Measurements from ENCODE around the gene F5.
A peak's percentile ranks its signal among the peaks of the same experiment; 100 is the strongest.
"Not testable (repeated sequence)": the region's sequence is repeated elsewhere in the genome, so short reads cannot be mapped to it uniquely, and the experiment has no call there.

The F5 gene

DNA sequence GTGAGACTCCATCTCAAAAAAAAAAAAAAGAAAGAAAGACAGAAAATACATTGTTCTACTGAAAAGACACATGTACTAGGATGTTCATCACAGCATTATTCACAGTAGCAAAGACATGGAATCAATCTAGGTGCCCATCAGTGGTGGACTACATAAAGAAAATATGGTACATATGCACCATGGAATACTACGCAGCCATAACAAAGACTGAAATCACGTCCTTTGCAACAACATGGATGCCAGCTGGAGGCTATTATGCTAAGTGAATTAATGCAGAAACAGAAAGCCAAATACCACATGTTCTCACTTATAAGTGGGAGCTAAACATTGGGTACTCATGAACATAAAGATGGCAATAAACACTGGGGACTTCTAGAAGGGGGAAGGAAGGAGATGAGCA, 51.6 kb downstream of the F5 start:
- DNase-seq: no peak

DNA sequence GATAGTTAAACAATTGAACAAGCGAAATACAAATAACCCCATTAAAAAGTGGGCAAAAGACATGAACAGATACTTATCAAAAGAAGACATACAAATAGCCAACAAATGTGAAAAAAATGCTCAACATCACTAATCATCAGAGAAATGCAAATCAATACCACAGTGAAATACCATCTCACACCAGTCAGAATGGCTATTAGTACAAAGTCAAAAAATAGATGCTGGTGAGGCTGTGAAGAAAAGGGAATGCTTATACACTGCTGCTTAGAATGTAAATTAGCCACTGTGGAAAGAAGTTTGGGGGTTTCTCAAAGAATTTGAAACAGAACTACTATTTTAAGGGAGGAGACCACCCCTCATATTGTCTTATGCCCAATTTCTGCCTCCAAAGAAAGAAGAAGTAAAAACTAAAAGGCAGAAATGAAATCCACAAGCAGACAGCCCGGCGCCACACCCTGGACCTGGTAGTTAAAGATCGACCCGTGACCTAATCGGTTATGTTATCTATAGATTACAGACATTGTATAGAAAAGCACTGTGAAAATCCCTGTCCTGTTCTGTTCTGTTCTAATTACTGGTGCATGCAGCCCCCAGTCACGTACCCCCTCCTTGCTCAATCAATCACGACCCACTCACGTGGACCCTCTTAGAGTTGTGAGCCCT, 52.6 kb downstream of the F5 start:
- not testable (repeated sequence) for DNase-seq

DNA sequence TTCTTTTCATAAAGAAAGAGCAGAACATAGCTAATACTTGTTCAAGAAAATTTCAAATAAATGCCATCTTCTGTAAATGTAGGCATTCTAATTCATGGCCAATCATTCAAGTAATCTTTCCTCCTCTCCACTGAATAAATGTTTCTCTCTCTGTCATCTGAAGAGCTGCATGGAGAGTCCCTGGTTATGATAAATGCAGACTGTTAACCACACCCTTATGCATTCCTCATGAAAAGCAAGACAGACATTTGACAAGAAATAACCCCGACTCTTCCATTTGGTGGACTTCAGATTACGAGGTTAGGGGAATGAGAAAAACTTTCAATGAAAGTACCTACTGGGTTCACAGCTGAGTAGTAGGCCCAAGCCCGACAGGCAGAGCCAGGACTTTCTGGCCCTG, 55.8 kb downstream of the F5 start:
- no peak for DNase-seq

DNA sequence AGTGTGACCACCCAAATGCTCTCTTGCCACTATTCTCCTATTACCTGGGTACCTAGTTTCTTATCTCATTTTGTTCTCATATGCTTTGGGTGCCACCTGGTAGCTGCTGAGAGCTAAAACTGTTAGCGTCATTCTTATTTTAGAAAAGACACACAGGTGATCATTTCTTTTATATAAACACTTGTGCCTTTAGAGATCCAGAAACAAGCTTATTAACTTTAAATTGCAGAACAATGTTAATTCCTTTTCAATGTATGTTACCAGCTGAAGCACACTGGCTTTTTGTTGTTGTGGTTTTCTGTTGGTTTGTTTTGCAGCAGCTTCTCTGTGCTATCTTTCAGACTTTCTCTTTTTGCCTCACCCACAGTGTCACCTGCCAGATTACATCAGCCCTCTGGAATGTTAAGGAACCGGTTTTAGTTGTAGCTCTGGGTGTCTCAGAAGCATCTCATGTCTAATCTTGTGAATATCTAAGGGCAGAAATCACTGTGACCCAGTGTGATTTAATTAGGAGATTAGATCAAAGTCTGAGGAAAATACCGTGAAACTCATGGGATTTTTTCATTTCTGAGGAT, 57.1 kb downstream of the F5 start:
- DNase-seq: peak; percentile 8

DNA sequence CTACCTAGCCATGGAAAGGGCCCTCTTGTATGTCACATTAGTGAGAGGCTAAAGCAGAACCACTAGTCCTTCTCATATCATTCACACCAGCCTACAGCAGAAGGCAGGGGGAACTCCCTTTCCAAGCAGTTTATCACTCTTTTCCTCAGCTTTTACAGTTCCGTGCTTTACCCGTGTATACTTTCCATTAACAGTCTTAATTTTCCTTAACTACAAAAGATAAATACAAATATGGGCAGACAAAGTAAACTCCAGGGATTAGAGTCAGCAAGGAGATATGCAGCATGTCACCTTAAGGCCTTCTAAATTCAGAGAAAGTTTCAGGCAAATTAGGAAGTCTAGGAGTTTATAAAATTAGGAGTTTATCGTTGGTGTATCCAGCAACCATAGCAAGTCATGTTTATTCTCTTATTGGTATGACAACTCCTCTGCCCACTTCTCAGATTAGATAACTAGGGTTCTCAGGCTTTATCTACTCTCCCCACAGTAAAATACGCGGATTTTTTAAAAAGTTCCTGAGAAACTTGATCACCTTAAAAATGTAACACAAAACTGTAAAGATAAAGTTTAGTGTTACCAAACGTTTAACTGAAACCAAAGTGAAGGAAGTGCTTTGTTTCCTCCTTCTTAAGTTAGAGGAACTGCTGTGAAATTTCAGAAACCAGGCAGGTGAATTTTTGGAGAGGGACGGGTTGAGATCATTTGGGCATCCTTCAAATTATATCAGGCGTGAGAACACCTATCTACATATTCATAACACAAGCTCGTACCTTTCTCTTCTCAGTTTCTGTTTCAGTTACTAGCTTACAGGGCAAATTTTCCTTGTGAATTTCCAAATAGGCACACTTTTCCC, 57.8 kb downstream of the F5 start:
- no peak for DNase-seq

DNA sequence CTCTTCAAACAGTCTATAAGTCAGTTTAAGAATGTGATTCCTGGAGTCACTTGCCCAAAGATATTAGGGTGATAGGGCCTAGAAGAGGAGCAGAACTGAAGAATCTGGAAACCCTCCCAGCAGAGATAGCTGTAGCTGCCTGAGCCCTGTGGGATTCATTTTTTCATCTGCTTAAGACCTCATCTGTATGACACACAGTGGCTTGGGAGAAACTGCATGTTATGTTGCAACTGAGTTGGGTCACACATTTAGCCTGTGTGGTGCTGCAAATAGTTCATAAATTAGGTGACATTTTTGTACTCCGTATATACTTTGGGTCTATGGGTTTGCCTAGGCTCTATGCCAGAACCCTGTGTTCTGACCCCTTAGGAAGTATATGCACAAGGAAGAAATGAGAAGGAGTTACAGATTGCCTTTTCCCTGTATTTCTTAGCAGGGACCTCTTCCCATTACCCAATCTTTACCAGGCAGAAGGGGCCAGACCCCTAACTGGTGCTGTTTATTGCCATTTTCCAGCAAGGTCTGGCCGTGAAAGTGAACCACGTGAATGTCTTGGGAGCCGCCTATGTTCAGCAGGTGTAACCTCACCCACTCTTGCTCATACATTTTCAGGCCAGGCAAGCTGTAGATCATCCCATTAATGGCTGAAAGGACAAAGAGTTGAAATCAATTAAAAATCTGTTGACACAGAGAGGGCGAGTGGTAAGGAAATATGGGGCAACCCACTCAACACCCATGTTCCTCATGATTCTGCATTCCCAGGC, 58.6 kb downstream of the F5 start:
- peak; percentile 21 for DNase-seq

DNA sequence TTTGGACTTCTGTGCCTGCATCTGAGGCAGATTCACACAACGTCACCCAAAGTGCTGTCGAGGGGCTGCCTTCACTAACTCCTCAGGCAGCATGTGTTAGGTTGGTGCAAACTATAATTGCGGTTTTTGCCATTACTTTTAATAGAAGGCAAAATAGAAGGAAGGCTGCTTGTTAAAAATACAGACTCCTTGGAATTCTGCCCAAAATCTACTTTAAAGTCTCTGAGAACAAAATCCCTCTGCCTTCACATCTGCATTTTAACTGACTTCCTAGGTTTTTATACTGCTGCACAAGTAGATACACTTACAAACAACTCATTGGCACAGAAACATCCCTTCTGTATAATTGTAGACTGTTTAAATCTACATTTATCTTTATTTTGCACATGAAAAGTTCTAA, 59.3 kb downstream of the F5 start:
- no peak for DNase-seq

DNA sequence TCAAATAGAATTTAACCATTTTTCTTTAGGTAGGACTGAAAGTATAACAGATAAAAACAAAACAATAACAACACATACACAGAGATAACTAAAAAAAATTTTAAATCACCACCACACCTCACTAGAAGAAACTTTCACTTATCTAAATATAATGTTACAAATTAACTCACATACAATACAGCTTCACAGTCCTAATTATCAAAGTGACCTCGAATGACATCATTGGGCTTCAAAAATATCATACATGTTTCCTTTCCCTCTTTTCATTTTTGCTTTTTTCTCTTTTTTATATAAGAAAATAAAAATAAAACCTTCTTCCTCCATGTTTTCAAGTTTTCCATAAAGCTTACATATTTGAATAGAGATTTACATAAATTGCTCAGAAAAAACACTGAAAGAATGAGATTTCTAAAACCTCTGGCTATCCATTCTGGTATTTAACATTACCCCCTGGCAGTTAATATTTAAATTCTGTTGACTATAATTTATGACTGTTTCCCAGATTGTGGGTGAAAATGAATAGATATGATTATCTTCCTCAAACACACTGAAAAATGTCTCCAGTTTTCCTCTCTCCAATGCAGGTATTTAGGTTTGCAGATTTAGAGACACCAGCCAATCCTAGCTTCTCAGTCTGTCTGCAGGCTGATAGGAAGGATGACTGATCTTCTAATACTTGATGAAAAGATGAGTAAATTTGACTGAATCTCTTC, 60.0 kb downstream of the F5 start:
- no peak for DNase-seq

DNA sequence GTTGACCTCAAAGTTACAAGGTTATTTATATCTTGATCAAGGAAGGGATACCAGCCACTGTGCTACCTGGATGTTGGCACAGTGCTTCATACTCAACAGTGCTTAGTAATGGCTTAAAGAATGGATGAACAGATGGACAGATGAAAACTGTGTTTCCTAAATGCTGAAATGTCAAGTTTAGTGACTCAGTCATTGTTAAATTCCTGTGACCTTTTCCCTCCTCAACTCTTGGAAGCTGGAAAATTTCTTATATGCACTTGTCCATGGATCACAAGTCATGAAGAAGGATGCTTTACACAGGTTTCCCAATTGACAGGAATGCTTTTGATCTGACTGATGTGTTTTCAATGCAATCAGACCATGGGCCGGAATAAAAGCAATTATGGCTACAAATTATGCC, 60.9 kb downstream of the F5 start:
- no peak for DNase-seq

DNA sequence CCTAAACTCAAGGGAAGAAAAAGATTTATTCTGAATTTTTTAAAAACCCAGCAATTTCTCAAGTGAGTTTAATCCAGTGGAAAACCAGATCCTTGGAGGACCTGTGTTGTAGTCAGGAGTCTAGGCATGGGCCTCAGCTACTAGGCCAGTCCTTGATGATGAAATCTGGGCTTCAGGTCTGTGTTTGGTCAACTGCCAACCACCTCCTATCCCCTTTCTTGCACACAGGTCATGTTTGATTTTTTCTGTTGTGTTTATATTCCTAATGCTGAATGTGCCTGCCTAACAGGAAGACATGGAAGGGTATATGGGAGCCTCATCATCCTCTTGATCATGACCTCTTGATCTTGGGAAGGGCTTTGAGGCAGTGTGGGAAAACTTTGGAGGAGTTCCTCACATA, 62.4 kb downstream of the F5 start:
- DNase-seq: no peak

DNA sequence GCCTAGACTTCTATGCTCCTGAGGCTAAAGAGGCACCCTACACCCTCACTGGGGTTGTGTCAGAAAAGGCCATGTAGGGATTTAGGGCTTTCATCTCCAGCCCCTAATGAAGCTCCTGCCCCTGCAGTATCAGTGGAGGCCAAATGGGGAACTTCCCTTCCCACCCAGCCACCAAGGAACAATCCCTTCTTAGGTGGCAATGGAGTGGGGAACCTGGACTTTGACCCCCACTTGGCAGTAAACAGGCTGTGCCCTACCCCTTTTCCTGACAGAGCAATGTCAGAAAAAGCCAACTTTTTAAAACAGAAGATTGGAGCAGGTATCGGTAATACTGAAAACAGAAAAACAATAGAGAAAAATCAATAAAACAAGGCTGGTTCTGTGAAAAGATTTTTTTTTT, 65.1 kb downstream of the F5 start:
- no peak for DNase-seq

DNA sequence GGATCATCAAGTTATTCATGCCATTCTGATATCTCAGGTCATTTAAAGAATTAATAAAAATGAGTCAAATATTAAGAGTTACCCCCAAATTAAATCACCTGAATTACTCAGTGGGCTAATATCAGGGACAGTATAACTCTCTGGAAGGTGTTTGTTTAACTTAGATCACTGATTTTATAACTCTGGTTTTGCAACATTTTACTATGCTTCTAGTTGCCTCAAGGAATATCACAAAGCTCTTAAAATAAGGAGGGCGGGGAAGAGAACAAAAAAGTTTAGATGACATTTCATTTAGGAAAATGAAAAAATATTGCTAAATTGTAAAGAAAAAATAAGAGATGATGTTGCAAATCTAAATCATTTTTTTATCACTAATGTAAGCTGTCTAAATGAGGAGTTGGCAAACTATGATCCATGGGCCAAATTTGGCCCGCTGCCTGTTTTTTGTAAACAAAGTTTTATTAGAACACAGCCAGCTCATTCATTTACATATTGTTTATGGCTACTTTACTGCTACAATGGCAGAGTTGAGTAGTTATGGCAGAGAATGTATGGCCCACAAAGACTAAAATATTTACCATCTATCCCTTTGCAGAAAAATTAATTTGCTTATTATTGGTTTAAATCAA, 68.6 kb downstream of the F5 start:
- DNase-seq: no peak

DNA sequence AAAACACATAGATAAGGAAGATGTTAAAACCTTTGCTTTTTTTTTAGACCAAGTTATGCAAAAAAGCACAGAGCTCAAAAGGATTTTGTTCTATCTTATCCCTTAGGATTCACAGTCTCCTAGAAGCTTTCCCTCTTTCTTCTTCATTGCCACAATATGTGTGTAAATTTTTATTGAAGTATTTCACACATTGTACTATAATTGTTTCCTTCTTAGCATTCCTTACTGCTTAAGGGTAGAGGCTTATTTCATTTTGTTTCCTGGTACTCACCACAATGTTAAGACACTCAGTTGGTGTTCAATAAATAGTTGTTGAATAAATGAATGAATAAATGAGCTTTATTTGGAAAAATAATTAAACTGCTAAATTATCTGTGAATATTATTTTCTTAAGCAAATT, 70.6 kb downstream of the F5 start:
- DNase-seq: no peak

DNA sequence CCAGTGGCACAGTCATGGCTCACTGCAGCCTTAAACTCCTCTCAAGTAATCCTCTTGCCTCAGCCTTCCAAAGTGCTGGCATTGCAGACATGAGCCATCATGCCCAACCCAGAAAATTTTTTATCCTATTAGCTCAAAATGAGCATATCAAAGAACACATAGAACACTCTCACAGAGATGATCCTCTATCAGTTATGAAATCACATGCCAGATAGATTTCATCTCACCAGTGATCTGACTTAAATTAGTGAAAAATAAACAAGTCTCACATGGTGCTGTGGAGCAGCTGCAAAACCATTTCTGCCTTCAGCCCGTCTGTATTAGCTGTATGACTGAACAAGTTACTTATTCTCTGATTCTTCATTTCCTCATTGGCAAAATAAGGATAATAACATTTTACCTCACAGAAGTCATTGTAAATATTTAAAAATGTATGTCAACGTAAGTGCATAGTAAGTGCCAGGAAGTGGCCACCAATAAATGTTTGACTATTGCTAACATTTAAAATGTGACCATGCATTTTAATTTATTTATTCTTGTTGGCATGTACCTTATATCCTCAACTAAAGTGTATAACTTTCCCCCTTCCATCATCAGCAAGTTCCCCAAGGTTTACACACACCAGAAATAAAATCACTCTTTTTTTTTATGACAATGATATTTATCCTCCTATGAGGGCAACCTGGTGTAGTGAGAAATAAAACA, 71.6 kb downstream of the F5 start:
- no peak for DNase-seq

DNA sequence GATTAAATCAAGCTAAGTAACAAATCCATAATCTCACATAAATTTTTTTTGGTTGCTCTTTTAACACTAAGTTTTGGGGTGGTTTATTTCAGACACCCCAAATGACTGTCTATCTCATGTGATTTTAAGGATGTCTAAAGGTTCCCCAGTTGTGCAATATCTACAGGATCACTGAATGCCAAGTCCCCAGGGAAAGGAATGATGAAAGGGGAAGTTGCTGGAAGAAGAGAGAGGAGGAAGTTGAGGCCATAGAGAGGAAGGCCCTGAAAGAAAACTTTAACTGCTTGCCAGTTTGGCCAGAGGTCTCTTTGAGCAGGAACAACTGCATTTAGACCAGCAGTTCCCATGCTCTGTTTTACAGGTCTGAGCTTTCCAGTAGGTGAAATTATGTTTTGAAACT, 73.1 kb downstream of the F5 start:
- DNase-seq: peak; percentile 6

DNA sequence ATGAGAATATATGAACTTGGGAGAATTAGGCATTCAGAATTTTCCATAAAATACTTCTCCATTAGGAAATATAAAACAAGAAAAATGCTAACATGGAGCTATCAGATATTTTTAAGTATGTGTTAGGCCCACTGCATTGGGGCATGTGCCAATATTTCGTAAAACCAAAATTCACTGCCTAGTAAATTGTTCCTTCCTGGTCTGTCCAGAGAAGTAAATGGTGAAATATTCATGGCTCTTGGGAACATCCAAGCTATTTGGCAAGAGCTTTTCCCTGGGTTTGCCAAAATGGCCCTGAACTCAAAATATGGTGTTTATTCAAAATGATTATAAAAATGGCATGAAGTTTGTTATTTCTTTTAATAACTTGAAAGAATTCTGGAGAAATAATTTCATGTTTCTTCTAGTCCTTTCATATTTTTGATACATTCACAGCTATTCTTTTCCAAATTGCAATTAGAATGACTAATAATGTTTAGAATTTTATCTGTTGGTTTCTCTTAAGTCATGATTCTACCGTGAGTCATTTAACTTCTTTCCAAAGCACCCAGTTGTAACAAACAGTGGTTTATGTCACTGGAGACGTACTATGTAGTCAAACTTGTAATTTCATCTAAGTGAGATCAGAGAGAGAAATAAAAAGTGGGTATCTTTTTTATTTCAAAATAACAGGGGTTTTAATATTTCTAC, 74.8 kb downstream of the F5 start:
- peak; percentile 73 for DNase-seq

DNA sequence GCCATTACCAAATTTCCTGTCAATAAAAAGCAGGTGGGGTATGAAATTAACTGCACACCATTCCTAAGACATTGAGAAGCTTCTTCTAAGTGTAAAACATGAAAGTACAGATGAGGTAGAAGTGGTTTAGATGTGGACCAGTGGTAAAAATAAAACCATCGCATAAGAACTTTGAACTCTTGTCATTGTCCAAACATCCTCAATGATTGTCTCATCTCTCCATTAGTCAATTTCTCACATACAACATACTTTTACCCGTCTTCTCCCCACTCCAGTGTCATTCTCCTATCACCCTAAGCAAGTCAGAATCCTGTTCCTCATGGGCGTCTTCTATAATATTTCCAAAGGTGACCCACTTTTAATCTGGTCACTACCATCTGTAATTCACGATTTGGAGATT, 76.2 kb downstream of the F5 start:
- DNase-seq: no peak

DNA sequence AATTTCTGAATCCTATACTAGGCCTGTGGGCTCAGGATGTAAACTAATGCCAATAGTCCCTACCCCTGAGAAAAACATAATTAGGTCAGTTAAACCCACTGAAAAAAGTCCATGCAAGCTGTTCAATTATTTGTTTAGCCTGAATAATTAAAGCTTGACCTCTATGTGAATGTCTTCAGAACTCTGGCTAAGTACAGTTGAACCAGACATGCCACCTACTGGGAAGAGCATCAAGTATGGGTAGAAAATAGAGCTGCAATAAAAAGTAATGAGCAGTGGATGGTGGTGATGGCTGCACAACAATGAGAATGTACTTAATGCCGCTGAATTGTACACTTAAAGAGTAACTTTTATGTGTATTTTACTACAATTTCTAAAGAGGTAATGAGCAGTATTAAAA, 76.9 kb downstream of the F5 start:
- DNase-seq: no peak

DNA sequence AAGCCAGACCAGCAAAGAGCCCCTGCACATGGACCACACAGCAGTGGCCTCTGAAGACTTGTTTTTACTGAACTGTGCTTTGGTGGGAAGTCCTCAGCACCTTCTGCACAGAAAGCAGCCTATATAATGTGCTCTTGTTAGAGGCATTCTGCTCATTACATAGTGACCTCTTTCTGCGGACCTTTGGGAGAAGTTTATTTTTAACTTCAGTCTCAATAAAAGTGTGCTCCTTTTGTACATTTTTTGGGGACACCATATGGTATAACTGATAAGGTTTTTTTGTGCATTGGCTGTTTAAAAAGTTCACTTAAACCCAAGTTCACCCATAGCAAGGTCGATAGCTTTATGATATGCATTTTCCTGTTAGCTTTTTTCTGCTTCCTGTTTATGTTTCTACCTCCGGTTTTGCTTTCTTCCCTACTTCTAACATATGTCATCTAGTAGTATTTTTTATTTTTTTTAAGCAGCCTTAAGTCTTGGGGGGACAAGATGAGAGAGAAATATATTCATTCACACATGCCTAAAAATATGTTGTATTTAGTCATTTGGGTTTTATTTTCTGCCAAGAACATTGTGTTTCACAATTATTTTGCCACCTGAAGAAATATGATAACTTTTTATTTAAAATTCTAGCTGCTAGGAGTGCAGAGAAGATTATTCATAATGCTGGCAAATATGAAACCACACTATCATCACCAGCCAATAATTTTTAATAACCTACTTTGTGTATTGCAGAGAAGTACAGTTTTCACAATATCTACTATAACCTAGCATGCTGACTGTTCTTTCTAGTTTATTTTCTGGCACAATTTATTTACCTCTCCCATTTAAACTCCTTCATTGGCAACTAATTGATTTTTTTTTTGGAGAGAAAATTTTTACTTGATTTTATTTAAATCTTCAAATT, 77.6 kb downstream of the F5 start:
- DNase-seq: no peak

DNA sequence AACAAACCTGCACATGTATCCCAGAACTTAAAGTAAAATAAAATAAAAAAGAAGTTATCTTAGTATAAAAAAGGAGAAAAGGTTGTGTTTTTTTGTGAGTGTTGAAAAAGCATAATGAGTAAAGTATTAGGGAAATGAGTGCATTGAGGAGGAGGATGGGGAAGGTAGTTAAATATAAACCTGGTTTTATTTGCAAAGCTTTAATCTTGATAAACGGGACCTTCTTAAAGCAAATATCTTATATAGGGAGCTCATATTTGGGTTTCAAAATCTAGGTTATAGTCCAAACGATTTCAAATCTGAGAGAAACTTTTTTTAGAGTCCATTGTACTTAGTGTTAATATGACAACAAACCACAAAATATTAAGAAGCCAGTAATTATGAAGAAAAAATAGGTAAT, 78.9 kb downstream of the F5 start:
- DNase-seq: no peak

Measured in fibroblast of skin of right biceps (primary cell).